HepG2 (cell line): ENCODE measurements around the gene MEX3A. TPM values are rescaled to one million over a fixed set of nuclear protein-coding genes. Genes with fewer than 3 reads are reported as not detected.

ENCODE experiments used
- ATF7 ChIP-seq, 2 experiments: fragments of 450-650 bp in 1 of 2; sonication (generic) in 1 of 2; formaldehyde crosslinking in 1 of 2; IDR thresholded peaks; 2 replicates each; pipeline versions ENCODE4 v1.4.0 to v1.6.1; 2016 to 2020; ENCODE audit warnings: antibody characterized with exemption in 1 of 2, mild to moderate bottlenecking in 1 of 2, missing genetic modification reagents in 1 of 2
- ATF7-NPFF ChIP-seq: sonication (generic); formaldehyde crosslinking; IDR thresholded peaks from 2 replicates; pipeline ENCODE4 v1.8.1; 2023; ENCODE audit warnings: mild to moderate bottlenecking, low read depth, missing genetic modification reagents, moderate library complexity
- DMTF1 ChIP-seq: sonication (generic); formaldehyde crosslinking; IDR thresholded peaks from 2 replicates; pipeline ENCODE4 v1.4.0; 2020; ENCODE audit warnings: mild to moderate bottlenecking, missing genetic modification reagents
- EHMT2 ChIP-seq: fragments of 200-600 bp; sonication (generic); IDR thresholded peaks from 2 replicates; pipeline ENCODE4 v1.7.0; 2017; ENCODE audit warnings: antibody characterized with exemption, low read depth, low read length, borderline replicate concordance
- FIP1L1 ChIP-seq: fragments of 200-400 bp; formaldehyde crosslinking; IDR thresholded peaks from 2 replicates; pipeline ENCODE4 v1.6.1; 2018; ENCODE audit warnings: low read depth, mild to moderate bottlenecking, low read length, moderate library complexity, borderline replicate concordance; ENCODE audit not compliant: insufficient read depth
- FOXK1 ChIP-seq: sonication (generic); formaldehyde crosslinking; IDR thresholded peaks from 2 replicates; pipeline ENCODE4 v1.4.0; 2020; ENCODE audit warnings: low read depth, missing genetic modification reagents, borderline replicate concordance
- GLMP ChIP-seq: sonication (generic); formaldehyde crosslinking; IDR thresholded peaks from 2 replicates; pipeline ENCODE4 v1.9.0; 2021; ENCODE audit warnings: missing genetic modification reagents, mild to moderate bottlenecking, borderline replicate concordance
- KDM6A ChIP-seq: IDR thresholded peaks from 2 replicates; pipeline ENCODE4 v1.6.1; 2016; ENCODE audit warnings: low read depth
- MXD3 ChIP-seq: IDR thresholded peaks from 2 replicates; pipeline ENCODE4 v1.6.1; 2016; ENCODE audit warnings: mild to moderate bottlenecking, missing biosample characterization, missing genetic modification reagents
- NFE2L1 ChIP-seq: sonication (generic); formaldehyde crosslinking; IDR thresholded peaks from 2 replicates; pipeline ENCODE4 v1.4.0; 2020; ENCODE audit warnings: missing genetic modification reagents, mild to moderate bottlenecking, borderline replicate concordance
- POLR2A ChIP-seq, 2 experiments: IDR thresholded peaks; 2 replicates each; pipeline ENCODE4 v1.6.1; 2011; ENCODE audit warnings: low read depth in 2 of 2, low read length in 2 of 2, mild to moderate bottlenecking in 1 of 2, moderate library complexity in 1 of 2; ENCODE audit not compliant: insufficient read depth in 1 of 2
- RBFOX2 ChIP-seq: fragments of 200-400 bp; formaldehyde crosslinking; IDR thresholded peaks from 2 replicates; pipeline ENCODE4 v1.6.1; 2017; ENCODE audit warnings: low read depth, mild to moderate bottlenecking, low read length
- RFX1 ChIP-seq: fragments of 450-650 bp; IDR thresholded peaks from 2 replicates; pipeline ENCODE4 v1.6.1; 2017
- SALL1 ChIP-seq: sonication (generic); formaldehyde crosslinking; IDR thresholded peaks from 2 replicates; pipeline ENCODE4 v1.8.0; 2022; ENCODE audit warnings: mild to moderate bottlenecking, missing genetic modification reagents
- TSC22D2 ChIP-seq: sonication (generic); formaldehyde crosslinking; IDR thresholded peaks from 2 replicates; pipeline ENCODE4 v1.5.1; 2020; ENCODE audit warnings: missing genetic modification reagents, mild to moderate bottlenecking, borderline replicate concordance
- UBTF ChIP-seq: sonication (generic); formaldehyde crosslinking; IDR thresholded peaks from 2 replicates; pipeline ENCODE4 v1.4.0; 2020; ENCODE audit warnings: mild to moderate bottlenecking, missing genetic modification reagents
- ZBTB49 ChIP-seq: sonication (generic); formaldehyde crosslinking; IDR thresholded peaks from 2 replicates; pipeline ENCODE4 v1.4.0; 2020; ENCODE audit warnings: missing genetic modification reagents, borderline replicate concordance
- ZNF180 ChIP-seq: sonication (generic); formaldehyde crosslinking; IDR thresholded peaks from 2 replicates; pipeline ENCODE4 v1.4.0; 2020; ENCODE audit warnings: low read depth, missing genetic modification reagents, borderline replicate concordance
- polyA plus RNA-seq, 8 experiments: library from polyadenylated mRNA; depleted of rRNA in 3 of 8; stranded (reverse) in 7 of 8; unstranded in 1 of 8; fragments of >200 nt; fragmentation: Illumina TruSeq in 4 of 8; extraction: Trizol in 4 of 8; gene quantifications; 2 replicates each; pipeline versions ENCODE4 v1.2.1 to v1.2.3, GENCODE V29; 2011 to 2016; ENCODE audit warnings: low read depth in 4 of 8, missing spikeins in 1 of 8, mixed read lengths in 1 of 8; ENCODE audit not compliant: insufficient read depth in 1 of 8
- total RNA-seq, 5 experiments: library from RNA; depleted of rRNA; stranded (reverse); fragments of >200 nt; fragmentation: Illumina TruSeq; extraction: Trizol; gene quantifications; 2 replicates each; pipeline ENCODE4 v1.2.3, GENCODE V29; 2016; ENCODE audit warnings: low read depth in 1 of 5

Gene MEX3A
- total and polyA plus RNA-seq, 2 of the 13 experiments (the other 11 are each of a cell fraction or from before 2014, with no cell fraction given): 7.6 to 9.1 TPM

GRCh38 chr1:156054500-156055280 is 27.6 kb downstream of the MEX3A start, which contains the start of gene LAMTOR2 (continued):
- TF ChIP-seq DMTF1 (CRISPR knock-in tag) (0 out of 2 replicates have a peak, but pooled peaks have one; percentile 48), POLR2A (IDR thresholded peaks at IDR 0.05; ENCODE audit: insufficient read depth in 1 of 2, low read depth in 2 of 2, low read length in 2 of 2) (peak; percentile 50 to 89; a peak in 3 of 4 replicates), UBTF (CRISPR knock-in tag) (peak; percentile 80), ZNF180 (0 out of 2 replicates have a peak, but pooled peaks have one; percentile 20), MXD3 (CRISPR knock-in tag) (peak; percentile 82; the same call in 1 of the 2 replicates), RBFOX2 (peak; percentile 77), NFE2L1 (CRISPR knock-in tag) (no peak), GLMP (CRISPR knock-in tag) (no peak), FIP1L1 (no peak), TSC22D2 (CRISPR knock-in tag) (peak; percentile 45; the same call in 1 of the 2 replicates), FOXK1 (CRISPR knock-in tag) (peak; percentile 95), ATF7-NPFF (CRISPR knock-in tag) (peak; percentile 67; the same call in 1 of the 2 replicates), KDM6A (CRISPR knock-in tag) (no peak), ZBTB49 (CRISPR knock-in tag) (no peak), RFX1 (no peak), SALL1 (CRISPR knock-in tag) (no peak; the same call in 1 of the 2 replicates), EHMT2 (no peak), ATF7 (IDR thresholded peaks at IDR 0.05) (no peak), ATF7 (CRISPR knock-in tag; IDR thresholded peaks at IDR 0.05) (0 out of 2 replicates have a peak, but pooled peaks have one; percentile 44)
